Adrenal gland (tissue), 12 donors: ENCODE data around the gene LRRC8B. TPM values are rescaled to one million over a fixed set of nuclear protein-coding genes. Genes with fewer than 3 reads are reported as not detected.
A peak's percentile ranks its signal among the peaks of the same experiment; 100 is the strongest.

Experiments used
- DNase-seq, 7 donors: peaks; one replicate each; pipeline ENCODE4 v3.0.0-alpha.2; 2019 to 2020
- H3K27ac ChIP-seq, 5 donors: fragments of 200-600 bp; sonication (generic) in 4 of 5; 1 replicate in 3 of 5; 2 replicates in 2 of 5; pipeline versions ENCODE4 v1.5.1 to v1.8.0; 2016 to 2020; ENCODE audit warnings: mild to moderate bottlenecking in 1 of 5
- H3K27me3 ChIP-seq: fragments of 200-600 bp; 2 replicates; pipeline ENCODE4 v1.8.0; 2021
- H3K36me3 ChIP-seq, 2 donors: fragments of 200-600 bp; replicated peaks in 1 of 2; 1 replicate in 1 of 2; 2 replicates in 1 of 2; pipeline versions ENCODE4 v1.5.1 to v1.8.0; 2018 to 2022
- H3K4me1 ChIP-seq, 2 donors: fragments of 200-600 bp; replicated peaks in 1 of 2; 1 replicate in 1 of 2; 2 replicates in 1 of 2; pipeline versions ENCODE4 v1.5.1 to v1.8.0; 2018 to 2021
- H3K4me3 ChIP-seq, 4 donors: fragments of 200-600 bp; sonication (generic) in 3 of 4; one replicate each; pipeline ENCODE4 v1.5.1; 2016 to 2018
- H3K9me3 ChIP-seq, 3 donors: fragments of 200-600 bp; sonication (generic) in 1 of 3; replicated peaks in 1 of 3; 1 replicate in 2 of 3; 2 replicates in 1 of 3; pipeline versions ENCODE4 v1.5.1 to v1.8.0; 2016 to 2021
- POLR2A ChIP-seq, 2 donors: fragments of 450-650 bp; IDR thresholded peaks; one replicate each; pipeline ENCODE4 v1.6.1; 2017; ENCODE audit warnings: antibody characterized with exemption in 2 of 2, mild to moderate bottlenecking in 2 of 2, moderate library complexity in 1 of 2
- WGBS, 4 donors: extraction: QIAGEN DNeasy Blood & Tissue Kit in 2 of 4; methylation state at CpG; one replicate each; pipeline versions ENCODE4 v1.1.5 to v1.1.7; 2013 to 2017; 5-methylcytosine and 5-hydroxymethylcytosine counted together
- intact Hi-C, 2 donors: fragments of 100-400 bp; cut with DNase I; formaldehyde crosslinking; loops; one replicate each; pipeline versions ENCODE4 v1.14.1 to v1.15.0; 2022 to 2023
- polyA plus RNA-seq, 3 donors: library from polyadenylated mRNA; stranded (reverse); fragments of 200-250 nt in 2 of 3; fragments of 350-450 nt in 1 of 3; fragmentation: Illumina TruSeq in 1 of 3; extraction: RNeasy Lipid Tissue Mini Kit (QIAGEN cat#74804) in 1 of 3; gene quantifications; one replicate each; pipeline ENCODE4 v1.2.3, GENCODE V29; 2013 to 2014
- total RNA-seq, 9 donors: library from RNA; depleted of rRNA in 4 of 9; stranded (reverse); fragments of >200 nt in 4 of 9; fragments of 120-200 nt in 1 of 9; fragmentation: NEBNext Ultra II Directional in 1 of 9; extraction: Animal tissue kit (Norgen Biotek cat#: 25700) in 1 of 9; gene quantifications; one replicate each; pipeline versions ENCODE4 v1.1.0 to v1.2.4, GENCODE V29; 2013 to 2023
- TF ChIP-seq, protein P1 (sequence below), 6 experiments: fragments of 450-650 bp in 4 of 6; fragments of 200-600 bp in 2 of 6; sonication (generic) in 1 of 6; IDR thresholded peaks; 1 replicate in 5 of 6; 2 replicates in 1 of 6; pipeline versions ENCODE4 v1.5.1 to v1.8.0; 2016 to 2021; ENCODE audit warnings: antibody characterized with exemption in 6 of 6, mild to moderate bottlenecking in 2 of 6, moderate library complexity in 1 of 6
- donor health status: healthy with polysubstance abuse.
- donor health status: Bipolar disorder and iron deficiency.
- donor health status: DM: yes; HTN: yes; CAD: no.
- donor health status: DM: no; HTN: no; CAD: no.
- donor health status: DM: no; HTN: no; CAD: no.
- donor health status: DM: yes; HTN: yes; CAD: no.

The LRRC8B gene
- total and polyA plus RNA-seq, 12 donors, result 7.7 to 69.6 (median 39.1) TPM

DNA sequence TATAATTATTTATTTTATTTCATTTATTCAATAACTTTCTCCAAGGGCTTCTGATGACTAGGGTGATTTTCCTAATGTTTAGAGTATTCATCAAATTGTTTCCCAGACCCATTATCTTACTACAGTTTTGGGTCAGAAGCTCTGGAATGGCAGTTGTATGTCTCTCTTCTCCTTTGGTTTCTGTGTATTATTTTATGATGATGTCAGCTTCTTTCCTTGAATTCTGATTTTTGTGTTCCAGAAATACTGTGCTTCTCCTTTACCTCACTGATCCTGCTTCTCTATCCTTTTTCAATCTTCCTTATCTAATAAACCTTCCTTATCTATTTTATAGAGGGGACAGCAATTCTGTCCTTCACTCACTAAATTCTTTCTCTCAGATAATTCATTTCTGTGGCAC lies 48.8 kb downstream of the LRRC8B start:
- intact Hi-C loops, result no loop called here
- H3K27ac ChIP-seq, result peak overlapping the region in 1 of 5 donors; percentile 29
- TF ChIP-seq, protein P1, sequence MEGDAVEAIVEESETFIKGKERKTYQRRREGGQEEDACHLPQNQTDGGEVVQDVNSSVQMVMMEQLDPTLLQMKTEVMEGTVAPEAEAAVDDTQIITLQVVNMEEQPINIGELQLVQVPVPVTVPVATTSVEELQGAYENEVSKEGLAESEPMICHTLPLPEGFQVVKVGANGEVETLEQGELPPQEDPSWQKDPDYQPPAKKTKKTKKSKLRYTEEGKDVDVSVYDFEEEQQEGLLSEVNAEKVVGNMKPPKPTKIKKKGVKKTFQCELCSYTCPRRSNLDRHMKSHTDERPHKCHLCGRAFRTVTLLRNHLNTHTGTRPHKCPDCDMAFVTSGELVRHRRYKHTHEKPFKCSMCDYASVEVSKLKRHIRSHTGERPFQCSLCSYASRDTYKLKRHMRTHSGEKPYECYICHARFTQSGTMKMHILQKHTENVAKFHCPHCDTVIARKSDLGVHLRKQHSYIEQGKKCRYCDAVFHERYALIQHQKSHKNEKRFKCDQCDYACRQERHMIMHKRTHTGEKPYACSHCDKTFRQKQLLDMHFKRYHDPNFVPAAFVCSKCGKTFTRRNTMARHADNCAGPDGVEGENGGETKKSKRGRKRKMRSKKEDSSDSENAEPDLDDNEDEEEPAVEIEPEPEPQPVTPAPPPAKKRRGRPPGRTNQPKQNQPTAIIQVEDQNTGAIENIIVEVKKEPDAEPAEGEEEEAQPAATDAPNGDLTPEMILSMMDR (IDR thresholded peaks at IDR 0.05), result no peak
- no peak for TF ChIP-seq POLR2A (IDR thresholded peaks at IDR 0.05)

DNA sequence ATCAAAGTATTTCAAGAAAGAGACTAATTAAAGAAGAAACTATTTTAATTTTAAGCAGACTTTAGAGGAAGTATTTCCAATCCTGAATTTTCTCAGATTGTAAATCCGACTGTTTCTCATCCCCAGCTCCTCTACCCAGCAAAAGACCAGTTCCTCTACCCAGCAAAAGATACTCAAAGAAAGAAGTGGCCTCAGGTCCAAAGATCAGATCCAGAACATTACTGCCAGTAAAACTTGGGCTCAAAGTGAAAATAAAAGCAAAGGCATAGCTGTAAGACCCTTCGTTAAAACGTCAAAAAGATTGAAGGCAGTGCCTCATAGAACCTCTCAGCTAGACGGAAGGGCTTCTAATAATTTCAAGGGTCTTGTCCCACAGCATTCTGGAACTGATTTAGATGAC lies 50.0 kb downstream of the LRRC8B start:
- Histone ChIP-seq H3K27me3 (no peaks in the 10 kb centered on the region), H3K4me3 (no peak overlapping the region), H3K27ac (no peak overlapping the region), H3K9me3 (no peaks in the 10 kb centered on the region), H3K4me1 (no peaks in the 10 kb centered on the region), H3K36me3 (no peaks in the 10 kb centered on the region)
- no peak for TF ChIP-seq POLR2A (IDR thresholded peaks at IDR 0.05)
- TF ChIP-seq, protein P1 (IDR thresholded peaks at IDR 0.05), result no peak
- DNase-seq, result no peak
- WGBS, 4 donors, result 63 to 95% (median 83%) methylated on average over 4 of the region's 4 CpGs
- intact Hi-C loops, result no loop called here

More for the DNA sequence above, 48.8 kb downstream of the LRRC8B start:
- Histone ChIP-seq H3K4me1 (peaks cover 0 to 1% of the 10 kb centered on the region in 2 donors), H3K36me3 (no peaks in the 10 kb centered on the region), H3K27me3 (no peaks in the 10 kb centered on the region), H3K9me3 (no peaks in the 10 kb centered on the region), H3K4me3 (no peak overlapping the region)
- no peak for DNase-seq

DNA sequence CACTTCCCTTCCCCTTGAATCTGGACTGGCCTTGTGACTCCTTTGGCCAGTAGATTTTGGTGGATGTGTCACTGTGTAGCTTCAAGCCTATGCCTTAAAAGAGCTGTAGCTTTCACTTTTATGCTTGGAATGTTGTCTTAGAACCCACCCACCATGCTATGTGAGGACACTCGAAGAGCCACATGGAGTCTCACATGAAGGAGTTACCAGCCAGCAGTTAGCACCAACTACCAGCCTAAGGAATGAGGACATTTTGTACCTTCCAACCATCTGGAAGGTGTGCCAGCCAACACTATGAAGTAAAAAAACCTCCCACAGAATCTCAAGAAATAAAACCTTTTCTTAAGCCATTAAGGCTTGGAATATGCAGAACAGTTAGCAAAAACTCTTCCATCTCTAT lies 50.6 kb downstream of the LRRC8B start:
- intact Hi-C loops, result no loop called here
- Histone ChIP-seq H3K9me3 (no peaks in the 10 kb centered on the region), H3K27me3 (no peaks in the 10 kb centered on the region), H3K27ac (no peak overlapping the region), H3K4me3 (no peak overlapping the region), H3K4me1 (no peaks in the 10 kb centered on the region), H3K36me3 (peaks cover 0 to 3% of the 10 kb centered on the region in 2 donors)
- 96 to 100% (median 100%) methylated on average over 1 of the region's 1 CpG for WGBS, 4 donors
- no peak for DNase-seq
- TF ChIP-seq, protein P1 (IDR thresholded peaks at IDR 0.05), result no peak
- no peak for TF ChIP-seq POLR2A (IDR thresholded peaks at IDR 0.05)

DNA sequence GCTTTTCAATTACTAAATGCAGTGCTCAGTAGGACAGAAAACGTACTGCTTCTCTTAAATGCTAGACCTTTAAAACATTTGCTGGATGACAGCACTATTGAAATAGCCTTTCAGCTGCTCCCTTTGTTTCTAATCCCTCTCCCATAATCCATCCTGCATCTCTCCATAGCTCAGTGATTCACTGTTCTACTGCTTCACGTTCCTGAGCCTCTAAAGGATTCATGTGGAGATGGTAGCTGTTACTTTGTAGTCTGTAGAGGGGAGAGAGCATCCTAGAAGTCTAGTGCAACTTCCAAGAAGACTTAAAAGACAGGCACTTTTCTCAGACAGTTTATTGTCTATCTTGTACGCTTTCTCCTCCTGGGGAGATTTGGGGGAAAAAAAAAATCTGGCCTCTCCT lies 51.4 kb downstream of the LRRC8B start:
- Histone ChIP-seq H3K9me3 (no peaks in the 10 kb centered on the region), H3K27ac (no peak overlapping the region), H3K4me3 (no peak overlapping the region), H3K4me1 (no peaks in the 10 kb centered on the region), H3K27me3 (no peaks in the 10 kb centered on the region), H3K36me3 (peaks cover 0 to 7% of the 10 kb centered on the region in 2 donors)
- WGBS, 4 donors, result 85 to 93% (median 90%) methylated on average over 3 of the region's 3 CpGs
- intact Hi-C loops, result no loop called here
- TF ChIP-seq POLR2A (IDR thresholded peaks at IDR 0.05), result no peak
- TF ChIP-seq, protein P1 (IDR thresholded peaks at IDR 0.05), result no peak
- DNase-seq, result no peak
